GM13976 (cell line): ENCODE data around the gene ARPC1B.

Experiments
- DNase-seq: peaks from one replicate; pipeline ENCODE4 v3.0.0; 2012; ENCODE audit warnings: low spot score
- in situ Hi-C: fragments of 300-500 bp; cut with MboI; formaldehyde crosslinking; loops from one replicate; pipeline ENCODE4 v1.12.0; 2022; ENCODE audit warnings: low sequenced_read_pairs, mixed read lengths, inconsistent platforms; ENCODE audit not compliant: unreplicated experiment
- TF ChIP-seq, protein P1 (sequence below): IDR thresholded peaks from 2 replicates; pipeline ENCODE4 v1.5.1; 2012; ENCODE audit warnings: borderline replicate concordance, mild to moderate bottlenecking; ENCODE audit not compliant: insufficient read depth; ENCODE audit errors: extremely low read depth, missing control alignments, control extremely low read depth

The ARPC1B gene

DNA sequence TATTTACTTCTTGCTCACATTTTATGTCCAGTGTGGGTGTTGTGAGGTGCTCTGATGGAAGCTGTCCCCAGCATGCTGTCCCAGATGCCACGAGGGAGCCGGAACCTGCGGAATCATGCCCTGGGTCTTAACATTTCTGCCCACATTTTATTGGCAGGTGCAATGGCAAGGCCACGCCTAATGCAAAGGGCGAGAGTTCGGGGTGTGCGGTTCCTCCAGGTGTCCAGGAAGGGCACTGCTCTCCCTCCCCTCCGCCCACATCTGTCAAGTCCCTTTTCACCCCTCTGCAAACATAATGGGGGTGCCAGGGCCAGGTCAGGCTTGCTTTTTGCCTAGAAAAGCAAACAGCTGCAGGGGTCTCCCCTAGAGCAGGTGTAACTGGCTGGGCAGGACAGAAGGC, 17.5 kb downstream of the ARPC1B start:
- in situ Hi-C loops: no loop called here
- no peak for DNase-seq
- TF ChIP-seq, protein P1, sequence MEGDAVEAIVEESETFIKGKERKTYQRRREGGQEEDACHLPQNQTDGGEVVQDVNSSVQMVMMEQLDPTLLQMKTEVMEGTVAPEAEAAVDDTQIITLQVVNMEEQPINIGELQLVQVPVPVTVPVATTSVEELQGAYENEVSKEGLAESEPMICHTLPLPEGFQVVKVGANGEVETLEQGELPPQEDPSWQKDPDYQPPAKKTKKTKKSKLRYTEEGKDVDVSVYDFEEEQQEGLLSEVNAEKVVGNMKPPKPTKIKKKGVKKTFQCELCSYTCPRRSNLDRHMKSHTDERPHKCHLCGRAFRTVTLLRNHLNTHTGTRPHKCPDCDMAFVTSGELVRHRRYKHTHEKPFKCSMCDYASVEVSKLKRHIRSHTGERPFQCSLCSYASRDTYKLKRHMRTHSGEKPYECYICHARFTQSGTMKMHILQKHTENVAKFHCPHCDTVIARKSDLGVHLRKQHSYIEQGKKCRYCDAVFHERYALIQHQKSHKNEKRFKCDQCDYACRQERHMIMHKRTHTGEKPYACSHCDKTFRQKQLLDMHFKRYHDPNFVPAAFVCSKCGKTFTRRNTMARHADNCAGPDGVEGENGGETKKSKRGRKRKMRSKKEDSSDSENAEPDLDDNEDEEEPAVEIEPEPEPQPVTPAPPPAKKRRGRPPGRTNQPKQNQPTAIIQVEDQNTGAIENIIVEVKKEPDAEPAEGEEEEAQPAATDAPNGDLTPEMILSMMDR: no peak

DNA sequence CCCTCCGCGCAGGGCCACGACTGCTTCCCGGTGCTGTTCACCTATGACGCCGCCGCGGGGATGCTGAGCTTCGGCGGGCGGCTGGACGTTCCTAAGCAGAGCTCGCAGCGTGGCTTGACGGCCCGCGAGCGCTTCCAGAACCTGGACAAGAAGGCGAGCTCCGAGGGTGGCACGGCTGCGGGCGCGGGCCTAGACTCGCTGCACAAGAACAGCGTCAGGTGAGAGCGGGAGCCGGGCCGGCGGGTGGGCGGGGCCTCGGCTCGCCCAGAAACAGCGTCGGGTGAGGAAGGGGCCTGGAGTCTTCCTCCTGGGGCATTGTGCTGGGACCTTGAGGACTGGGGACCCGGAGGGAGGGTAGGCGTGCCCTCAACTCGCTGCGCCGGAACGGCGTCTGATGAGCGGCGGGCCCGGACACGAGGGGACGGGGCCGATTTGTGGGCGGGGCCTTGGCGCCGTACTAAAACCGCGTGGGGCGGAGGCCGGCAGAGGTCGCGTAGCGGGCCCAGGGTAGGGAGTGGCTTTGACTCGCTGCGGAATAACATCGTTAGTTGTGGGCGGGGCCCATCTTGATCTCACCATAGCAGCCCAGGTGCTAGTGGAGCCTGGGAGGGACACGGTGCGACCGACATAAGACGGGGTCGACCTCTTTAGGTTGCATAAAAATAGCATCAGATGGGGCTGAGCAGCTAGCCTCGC, 18.3 kb downstream of the ARPC1B start:
- in situ Hi-C loops: no loop called here
- peak; percentile 82 for DNase-seq
- TF ChIP-seq, protein P1: no peak

DNA sequence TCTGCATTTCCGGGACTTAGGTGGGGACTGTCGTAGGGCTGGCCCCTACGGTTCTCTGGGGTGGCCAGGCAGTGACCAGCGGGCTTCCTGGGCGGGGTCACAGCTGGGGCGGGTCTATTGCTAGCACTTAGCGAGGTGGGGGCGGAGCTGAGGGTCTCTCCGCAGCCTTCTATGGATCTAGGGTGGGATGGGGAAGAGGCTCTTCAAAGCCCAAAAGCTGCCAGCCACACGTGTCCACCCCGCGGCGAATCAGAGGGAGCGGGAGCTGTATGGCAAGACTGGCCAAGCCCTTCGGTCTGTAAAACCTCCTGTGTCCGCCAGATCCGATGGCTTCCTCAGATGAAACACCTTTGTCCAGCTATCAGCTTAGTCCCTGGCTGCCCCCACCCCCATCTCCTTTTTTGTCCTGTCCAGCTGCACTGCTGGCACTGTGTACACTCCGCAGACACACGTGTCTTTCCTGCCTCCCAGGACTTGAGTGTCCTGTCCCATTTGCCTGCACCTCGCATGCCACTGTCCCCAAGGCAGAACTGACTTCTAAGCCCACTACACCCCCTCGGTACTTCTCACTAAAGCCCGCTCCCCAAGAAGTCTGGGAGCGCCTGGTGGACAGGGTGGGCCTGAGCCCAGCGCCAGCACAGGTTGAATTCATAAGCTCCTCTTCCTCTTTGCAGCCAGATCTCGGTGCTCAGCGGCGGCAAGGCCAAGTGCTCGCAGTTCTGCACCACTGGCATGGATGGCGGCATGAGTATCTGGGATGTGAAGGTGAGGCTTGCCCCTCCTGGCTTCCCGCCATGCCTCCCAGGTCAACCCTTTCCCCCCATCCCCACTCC, 19.0 kb downstream of the ARPC1B start:
- TF ChIP-seq, protein P1: no peak
- DNase-seq: no peak
- in situ Hi-C loops: no loop called here

DNA sequence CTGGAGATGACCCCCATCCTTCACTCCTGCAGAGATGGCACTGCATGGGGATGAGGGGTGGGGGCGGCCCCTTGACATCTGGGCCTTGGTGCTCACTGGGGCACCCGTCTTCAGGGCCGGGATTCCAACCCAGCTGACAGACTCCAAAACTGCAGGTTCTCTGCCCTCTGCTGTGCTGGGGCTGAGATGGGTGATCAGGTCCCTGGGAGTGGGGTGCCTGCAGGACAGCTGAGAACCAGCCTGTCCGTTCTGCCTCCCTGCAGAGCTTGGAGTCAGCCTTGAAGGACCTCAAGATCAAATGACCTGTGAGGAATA, 19.6 kb downstream of the ARPC1B start:
- TF ChIP-seq, protein P1: no peak
- in situ Hi-C loops: no loop called here
- DNase-seq: no peak

DNA sequence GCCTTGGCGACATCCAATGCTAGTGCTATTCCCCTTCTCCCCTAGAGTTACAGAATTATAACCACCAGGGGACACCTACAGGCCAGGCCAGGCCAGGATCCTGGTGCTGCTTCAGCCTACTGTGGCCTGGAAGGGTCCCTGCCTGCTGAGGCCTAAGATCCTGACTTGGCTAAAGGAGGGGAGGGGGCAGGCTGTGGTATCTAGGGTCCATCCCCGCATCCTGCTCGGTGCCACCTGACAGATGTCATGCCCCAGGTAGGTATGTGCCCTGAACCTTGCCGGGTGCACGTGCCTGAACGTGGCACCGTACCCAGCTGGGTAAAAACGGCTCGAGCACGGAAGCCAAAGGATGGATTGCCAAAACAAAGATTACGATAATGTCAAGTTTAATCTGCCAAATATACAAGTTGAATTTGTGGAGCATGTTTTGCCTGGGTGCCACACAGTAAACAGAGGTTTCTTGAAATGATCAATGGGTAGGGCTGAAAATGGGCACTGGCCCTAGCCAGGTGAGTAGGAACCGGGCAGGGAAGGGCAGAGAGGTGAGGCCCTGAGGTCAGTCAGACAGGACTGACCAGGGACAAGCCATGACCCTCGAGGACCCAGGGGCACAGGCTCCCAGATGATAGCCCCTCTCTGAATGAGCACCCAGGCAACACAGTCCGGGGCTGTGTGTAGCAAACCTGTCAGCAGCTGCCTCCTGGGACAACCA, 21.2 kb downstream of the ARPC1B start:
- in situ Hi-C loops: no loop called here
- TF ChIP-seq, protein P1: no peak
- DNase-seq: no peak

DNA sequence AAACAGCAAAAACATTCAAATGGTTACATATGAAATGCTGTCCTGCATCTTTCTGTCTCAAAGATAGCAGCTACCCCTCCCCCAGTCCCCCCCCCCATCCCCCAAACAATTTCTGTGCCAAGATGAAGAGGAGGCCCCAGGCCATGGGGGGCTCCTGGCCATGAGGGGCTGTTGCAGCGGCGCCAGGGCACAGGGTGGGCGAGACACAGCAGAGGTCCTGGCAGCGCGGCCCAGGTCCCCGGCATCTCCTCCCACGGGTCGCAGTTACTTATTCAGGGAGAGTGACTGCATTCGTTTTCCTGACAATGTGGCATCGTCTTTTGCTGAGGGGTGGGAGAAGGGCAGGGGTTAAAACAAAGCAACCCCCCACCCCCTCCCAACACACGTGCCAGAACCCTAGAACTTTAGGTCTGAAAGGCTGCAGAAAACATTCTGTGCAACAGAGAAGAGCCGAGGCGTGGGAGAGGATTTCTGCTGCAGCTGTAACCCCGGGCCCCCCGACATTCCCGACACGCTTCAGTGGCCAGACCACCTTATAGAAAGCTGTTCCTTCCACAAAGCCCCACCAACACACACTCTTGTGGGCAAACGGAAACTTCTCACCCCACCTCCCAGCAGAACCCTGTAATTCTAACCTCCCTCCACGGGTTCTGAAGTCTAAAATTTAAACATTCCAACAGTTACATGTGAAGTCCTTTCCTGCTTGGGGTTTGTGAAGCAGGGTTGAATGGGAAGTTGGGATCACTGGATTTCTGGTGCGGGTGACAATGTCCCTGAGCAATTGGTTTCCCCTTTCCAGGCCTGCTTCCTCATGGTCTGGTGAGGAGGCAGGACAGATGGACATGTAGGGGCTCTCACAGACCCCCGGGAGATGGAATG, 22.1 kb downstream of the ARPC1B start:
- in situ Hi-C loops: no loop called here
- TF ChIP-seq, protein P1: no peak

More for the DNA sequence above, 22.1 kb downstream of the ARPC1B start:
- no peak for DNase-seq
